ENCODE data around the gene CREB3L2.

- TF ChIP-seq, protein P1, sequence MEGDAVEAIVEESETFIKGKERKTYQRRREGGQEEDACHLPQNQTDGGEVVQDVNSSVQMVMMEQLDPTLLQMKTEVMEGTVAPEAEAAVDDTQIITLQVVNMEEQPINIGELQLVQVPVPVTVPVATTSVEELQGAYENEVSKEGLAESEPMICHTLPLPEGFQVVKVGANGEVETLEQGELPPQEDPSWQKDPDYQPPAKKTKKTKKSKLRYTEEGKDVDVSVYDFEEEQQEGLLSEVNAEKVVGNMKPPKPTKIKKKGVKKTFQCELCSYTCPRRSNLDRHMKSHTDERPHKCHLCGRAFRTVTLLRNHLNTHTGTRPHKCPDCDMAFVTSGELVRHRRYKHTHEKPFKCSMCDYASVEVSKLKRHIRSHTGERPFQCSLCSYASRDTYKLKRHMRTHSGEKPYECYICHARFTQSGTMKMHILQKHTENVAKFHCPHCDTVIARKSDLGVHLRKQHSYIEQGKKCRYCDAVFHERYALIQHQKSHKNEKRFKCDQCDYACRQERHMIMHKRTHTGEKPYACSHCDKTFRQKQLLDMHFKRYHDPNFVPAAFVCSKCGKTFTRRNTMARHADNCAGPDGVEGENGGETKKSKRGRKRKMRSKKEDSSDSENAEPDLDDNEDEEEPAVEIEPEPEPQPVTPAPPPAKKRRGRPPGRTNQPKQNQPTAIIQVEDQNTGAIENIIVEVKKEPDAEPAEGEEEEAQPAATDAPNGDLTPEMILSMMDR (IDR thresholded peaks at IDR 0.05; ENCODE audit: poor library complexity), result no peak
- TF ChIP-seq EZH2 (IDR thresholded peaks at IDR 0.05; ENCODE audit: borderline replicate concordance) (no peak), EZH2phosphoT487 (IDR thresholded peaks at IDR 0.05; ENCODE audit: low read depth, severe bottlenecking, unreplicated experiment) (no peak)
Observed at GRCh38 chr7:137871170-137871915, 130.5 kb downstream of the CREB3L2 start.

Measured in hepatocyte (in vitro differentiated cells).